ENCODE measurements around the gene IL18RAP. TPM values are rescaled to one million over a fixed set of nuclear protein-coding genes. Genes with fewer than 3 reads are reported as not detected.

The IL18RAP gene
- total RNA-seq (2022) (not detected in 2 replicates), Bru-seq, nascent RNA (not detected), BruChase-seq, experiment 1, labeled RNA remaining after a 6-hour chase (percentile 3 among the genes with signal in this experiment), BruChase-seq, experiment 2, labeled RNA remaining after a 2-hour chase (percentile 7 among the genes with signal in this experiment)
- long read RNA-seq = 0 reads

DNA sequence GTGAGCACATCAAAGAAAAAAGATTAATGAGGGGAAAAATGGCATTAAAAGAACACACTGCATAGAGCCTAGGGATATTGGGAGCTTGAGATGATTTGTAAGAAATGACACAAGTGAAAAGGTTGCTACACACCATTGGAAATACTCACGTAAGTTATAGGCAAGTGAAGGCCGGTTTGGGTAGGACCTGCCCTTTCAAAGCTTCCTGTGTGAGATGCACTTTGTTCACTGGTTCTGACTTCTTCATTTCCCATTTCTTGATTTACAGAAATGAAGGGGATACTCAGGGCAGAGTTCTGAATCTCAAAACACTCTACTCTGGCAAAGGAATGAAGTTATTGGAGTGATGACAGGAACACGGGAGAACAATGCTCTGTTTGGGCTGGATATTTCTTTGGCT, at the start of gene IL18RAP:
TSS of gene IL18RAP (plus strand) at position 251 of the 400 bp plus-strand sequence. CDS start at position 369, 118 bp downstream.
- intact Hi-C loops (cut with micrococcal nuclease; ENCODE audit: unreplicated experiment) = no loop called here
- no peaks in the 10 kb centered on the region for H3K36me3 Mint-ChIP-seq (ENCODE audit: insufficient read depth, unreplicated experiment)
- CTCF ChIA-PET = no interaction called here
- no peak for DNase-seq
- H3K27ac Mint-ChIP-seq (ENCODE audit: unreplicated experiment) = no peak within 1 kb of the TSS
- H3K4me1 Mint-ChIP-seq (ENCODE audit: low read depth, unreplicated experiment) = no peaks in the 10 kb centered on the region
- BruUV-seq (replicated peaks) = no TSS peak
- TF ChIP-seq CTCF (IDR thresholded peaks at IDR 0.05; ENCODE audit: unreplicated experiment) = no peak
- no peaks in the 10 kb centered on the region for H3K9me3 Mint-ChIP-seq (ENCODE audit: low read depth, unreplicated experiment)
- H3K4me3 Mint-ChIP-seq (ENCODE audit: low read depth, unreplicated experiment) = no peak within 1 kb of the TSS
- peaks cover 64% of the 10 kb centered on the region for H3K27me3 Mint-ChIP-seq (ENCODE audit: unreplicated experiment)

DNA sequence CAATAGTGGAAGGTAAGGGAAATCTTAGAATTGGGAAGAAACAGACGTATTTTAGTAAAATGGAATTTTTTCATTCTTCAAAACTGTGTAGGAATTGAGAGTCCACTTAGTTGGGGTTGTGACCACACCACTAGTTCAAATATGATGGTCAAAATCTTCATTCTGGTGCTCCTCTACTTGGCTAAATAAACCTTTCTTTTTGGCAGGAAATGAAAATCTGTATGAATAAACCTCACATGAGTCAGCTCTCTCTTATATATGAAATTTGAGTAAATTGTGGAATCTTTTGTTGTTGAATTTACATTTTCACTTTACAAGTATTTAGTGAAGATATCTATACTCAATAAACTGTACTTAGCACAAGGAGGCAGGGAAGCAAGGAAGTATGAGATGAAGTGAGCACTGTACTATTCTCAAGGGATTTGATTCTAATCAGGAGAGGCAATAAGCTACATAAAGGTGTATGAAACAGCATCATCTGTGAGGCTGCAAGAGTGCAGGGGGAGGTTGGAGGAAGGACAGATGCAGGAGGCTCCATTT, 46.8 kb upstream of the IL18RAP start:
- Mint-ChIP-seq H3K36me3 (ENCODE audit: insufficient read depth, unreplicated experiment) (no peaks in the 10 kb centered on the region), H3K4me3 (ENCODE audit: low read depth, unreplicated experiment) (no peak overlapping the region), H3K27me3 (ENCODE audit: unreplicated experiment) (peaks cover 52% of the 10 kb centered on the region), H3K9me3 (ENCODE audit: low read depth, unreplicated experiment) (no peaks in the 10 kb centered on the region), H3K4me1 (ENCODE audit: low read depth, unreplicated experiment) (no peaks in the 10 kb centered on the region), H3K27ac (ENCODE audit: unreplicated experiment) (no peak overlapping the region)
- CTCF ChIA-PET = no interaction called here
- intact Hi-C loops (cut with micrococcal nuclease; ENCODE audit: unreplicated experiment) = no loop called here
- no peak for DNase-seq
- no TSS peak for BruUV-seq (replicated peaks)
- TF ChIP-seq CTCF (IDR thresholded peaks at IDR 0.05; ENCODE audit: unreplicated experiment) = no peak

DNA sequence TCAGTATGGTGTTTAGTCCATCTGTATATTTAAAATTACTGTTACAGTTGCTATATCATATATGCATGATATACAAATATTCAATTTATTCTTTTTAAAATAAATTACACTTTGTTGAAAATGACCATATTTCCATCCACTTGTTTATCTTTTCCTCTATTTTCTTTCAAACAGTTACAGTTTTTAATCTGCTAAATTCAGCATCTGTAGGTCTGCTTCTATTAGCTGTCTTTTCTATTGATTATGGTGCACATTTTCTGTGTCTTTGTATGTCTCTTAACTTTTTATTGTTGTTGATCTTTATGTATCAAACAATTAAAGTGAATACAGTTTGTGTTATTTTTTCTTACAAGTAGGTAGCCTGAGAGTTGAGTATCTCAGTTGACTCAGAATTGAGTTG, 39.2 kb upstream of the IL18RAP start:
- TF ChIP-seq CTCF (IDR thresholded peaks at IDR 0.05; ENCODE audit: unreplicated experiment) = no peak
- CTCF ChIA-PET = no interaction called here

DNA sequence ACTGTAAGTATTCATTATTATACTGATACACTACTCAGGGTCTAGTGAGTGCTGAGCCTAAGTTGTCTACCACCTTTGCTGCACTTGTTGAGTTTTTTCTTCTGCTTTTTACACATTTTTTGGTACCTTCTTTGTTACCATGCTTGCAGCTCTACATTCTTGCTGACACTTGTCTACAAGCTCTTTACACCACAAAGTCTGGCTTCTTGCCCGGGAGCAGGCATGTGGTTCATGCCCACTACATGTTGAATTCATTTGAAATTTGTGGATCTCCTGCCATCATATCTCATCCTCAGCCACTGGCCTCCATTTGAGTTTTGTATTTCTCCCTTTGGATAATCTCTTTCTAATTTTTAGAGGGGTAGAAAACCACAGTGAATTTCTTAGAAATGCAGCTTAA, 37.4 kb upstream of the IL18RAP start:
- no peak overlapping the region for H3K4me3 Mint-ChIP-seq (ENCODE audit: low read depth, unreplicated experiment)
- H3K36me3 Mint-ChIP-seq (ENCODE audit: insufficient read depth, unreplicated experiment) = no peaks in the 10 kb centered on the region
- H3K9me3 Mint-ChIP-seq (ENCODE audit: low read depth, unreplicated experiment) = peaks cover 6% of the 10 kb centered on the region
- no TSS peak for BruUV-seq (replicated peaks)
- TF ChIP-seq CTCF (IDR thresholded peaks at IDR 0.05; ENCODE audit: unreplicated experiment) = no peak
- H3K27ac Mint-ChIP-seq (ENCODE audit: unreplicated experiment) = no peak overlapping the region
- intact Hi-C loops (cut with micrococcal nuclease; ENCODE audit: unreplicated experiment) = no loop called here
- DNase-seq = no peak
- no peaks in the 10 kb centered on the region for H3K4me1 Mint-ChIP-seq (ENCODE audit: low read depth, unreplicated experiment)
- CTCF ChIA-PET = no interaction called here
- H3K27me3 Mint-ChIP-seq (ENCODE audit: unreplicated experiment) = peaks cover 20% of the 10 kb centered on the region

More for the DNA sequence above, 39.2 kb upstream of the IL18RAP start:
- no TSS peak for BruUV-seq (replicated peaks)
- H3K36me3 Mint-ChIP-seq (ENCODE audit: insufficient read depth, unreplicated experiment) = no peaks in the 10 kb centered on the region
- H3K4me1 Mint-ChIP-seq (ENCODE audit: low read depth, unreplicated experiment) = no peaks in the 10 kb centered on the region
- peaks cover 6% of the 10 kb centered on the region for H3K9me3 Mint-ChIP-seq (ENCODE audit: low read depth, unreplicated experiment)
- DNase-seq = no peak
- H3K4me3 Mint-ChIP-seq (ENCODE audit: low read depth, unreplicated experiment) = no peak overlapping the region
- peaks cover 38% of the 10 kb centered on the region for H3K27me3 Mint-ChIP-seq (ENCODE audit: unreplicated experiment)
- no peak overlapping the region for H3K27ac Mint-ChIP-seq (ENCODE audit: unreplicated experiment)
- intact Hi-C loops (cut with micrococcal nuclease; ENCODE audit: unreplicated experiment) = no loop called here

Data from Calu3 (cell line).